Activated CD8-positive, alpha-beta T cell treated with anti-CD3 and anti-CD28 coated beads for 36 hours (primary cell): Measurements from ENCODE around the gene ATG9A. TPM values are rescaled to one million over a fixed set of nuclear protein-coding genes. Genes with fewer than 3 reads are reported as not detected.

Experiments used
- ATAC-seq: fragments of 200-7000 bp; cut with Tn5 transposase; one replicate; pipeline ENCODE4 v1.10.0; 2021; ENCODE audit warnings: mild to moderate bottlenecking, moderate library complexity
- CTCF ChIA-PET: fragments of 350-600 bp; sonication (Branson Sonifier 250); formaldehyde crosslinking; loops from one replicate; lab custom pipeline; 2021; ENCODE audit warnings: antibody characterized with exemption; lab: Charles Lee
- POLR2A ChIA-PET: fragments of 350-600 bp; sonication (Branson Sonifier 250); formaldehyde crosslinking; loops from one replicate; lab custom pipeline; 2021; ENCODE audit warnings: antibody characterized with exemption; lab: Charles Lee
- DNase-seq: peaks from one replicate; pipeline ENCODE4 v3.0.0-alpha.2; 2020
- H3K27ac Mint-ChIP-seq: one replicate; pipeline ENCODE4 v1.8.0; 2021; ENCODE audit warnings: mild to moderate bottlenecking, mixed read lengths
- H3K27me3 Mint-ChIP-seq: one replicate; pipeline ENCODE4 v1.8.0; 2021; ENCODE audit warnings: mixed read lengths
- H3K36me3 Mint-ChIP-seq: one replicate; pipeline ENCODE4 v1.8.0; 2021; ENCODE audit warnings: low read depth, mixed read lengths
- H3K4me1 Mint-ChIP-seq: one replicate; pipeline ENCODE4 v1.8.0; 2021; ENCODE audit warnings: low read depth, mixed read lengths
- H3K4me3 Mint-ChIP-seq: one replicate; pipeline ENCODE4 v1.8.0; 2021; ENCODE audit warnings: mild to moderate bottlenecking, moderate library complexity, mixed read lengths
- H3K9me3 Mint-ChIP-seq: one replicate; pipeline ENCODE4 v1.8.0; 2021; ENCODE audit warnings: mixed read lengths
- intact Hi-C: fragments of 100-400 bp; cut with micrococcal nuclease; formaldehyde crosslinking; loops from one replicate; pipeline ENCODE4 v1.10.0; 2022
- total RNA-seq, 2 experiments: library from RNA; stranded (reverse); gene quantifications; one replicate each; pipeline ENCODE4 v1.2.3, GENCODE V29; 2021
- TF ChIP-seq, protein P1 (sequence below): fragments of 200-600 bp; IDR thresholded peaks from one replicate; pipeline ENCODE4 v1.8.0; 2022; ENCODE audit warnings: antibody characterized with exemption, mild to moderate bottlenecking

The ATG9A gene
- total RNA-seq, 2 experiments from 2014 or later, result 54.8 to 58.7 TPM

DNA sequence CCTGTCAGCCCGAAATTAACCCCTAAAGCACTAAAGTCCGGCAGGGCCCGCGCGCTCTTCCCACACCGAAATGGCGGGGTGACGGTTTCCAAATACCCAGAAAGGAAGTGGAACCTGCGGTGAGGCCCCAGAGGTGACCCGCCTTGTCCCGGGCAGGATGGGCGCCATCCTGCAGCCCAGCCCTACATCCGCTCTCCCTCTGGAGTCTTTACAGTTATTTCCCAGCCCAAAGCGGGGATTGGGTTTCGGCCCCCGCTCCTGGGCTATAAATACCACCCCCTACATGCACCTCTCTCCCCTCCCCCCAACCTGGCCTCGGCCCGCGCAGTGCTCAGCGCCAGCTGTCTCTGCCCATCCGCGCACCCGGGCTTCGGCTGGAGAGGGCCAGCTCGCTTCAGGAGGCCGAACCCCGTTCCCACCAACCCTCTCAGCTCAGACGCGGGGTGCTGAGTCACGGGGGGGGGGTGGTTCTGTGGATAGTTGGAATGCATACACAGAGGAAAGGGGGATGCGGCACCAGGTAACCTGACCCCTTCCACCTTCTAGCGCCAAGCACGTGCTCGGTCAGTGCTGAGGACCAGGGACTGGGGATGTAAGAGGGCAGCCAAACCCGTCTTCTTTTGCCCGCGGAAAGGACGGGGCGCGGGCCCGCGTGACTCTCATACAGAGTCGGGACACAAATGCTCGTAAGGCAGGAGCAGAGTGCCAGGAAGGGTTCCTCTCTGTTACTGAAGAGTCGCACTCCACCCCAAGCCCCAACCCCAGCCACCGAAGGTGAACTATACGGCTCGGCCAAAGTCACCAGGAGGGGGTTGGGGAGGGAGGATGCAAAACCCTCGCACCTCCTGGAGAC, 23.7 kb upstream of the ATG9A start, which contains the start of gene TUBA4B:
Gene TUBA4B, plus strand, starts transcription at position 344 of the 853 bp plus-strand sequence. Its CDS starts 165 bp downstream, at position 509.
- Mint-ChIP-seq H3K36me3 (peaks cover 51% of the 10 kb centered on the region), H3K27me3 (no peaks in the 10 kb centered on the region), H3K4me1 (peaks cover 54% of the 10 kb centered on the region), H3K4me3 (peak within 1 kb of the TSS; percentile 77), H3K9me3 (no peaks in the 10 kb centered on the region), H3K27ac (peak within 1 kb of the TSS; percentile 94)
- ATAC-seq (peak; percentile 8), DNase-seq (peak; percentile 70)
- intact Hi-C loops, result no loop called here
- ChIA-PET POLR2A (interaction anchor here (0.6 to 19.2 kb wide), 18 partner anchors 8 to 355 kb away, joined by 3 to 239 read pairs (median 6); partner anchors contain the start of genes ABCB6, ANKZF1, ATG9A and CNPPD1), CTCF (interaction anchor here (0.9 to 10.1 kb wide), 9 partner anchors 8 to 82 kb away, joined by 3 to 132 read pairs (median 6); partner anchors contain the start of gene DNAJB2)
- TF ChIP-seq, protein P1, sequence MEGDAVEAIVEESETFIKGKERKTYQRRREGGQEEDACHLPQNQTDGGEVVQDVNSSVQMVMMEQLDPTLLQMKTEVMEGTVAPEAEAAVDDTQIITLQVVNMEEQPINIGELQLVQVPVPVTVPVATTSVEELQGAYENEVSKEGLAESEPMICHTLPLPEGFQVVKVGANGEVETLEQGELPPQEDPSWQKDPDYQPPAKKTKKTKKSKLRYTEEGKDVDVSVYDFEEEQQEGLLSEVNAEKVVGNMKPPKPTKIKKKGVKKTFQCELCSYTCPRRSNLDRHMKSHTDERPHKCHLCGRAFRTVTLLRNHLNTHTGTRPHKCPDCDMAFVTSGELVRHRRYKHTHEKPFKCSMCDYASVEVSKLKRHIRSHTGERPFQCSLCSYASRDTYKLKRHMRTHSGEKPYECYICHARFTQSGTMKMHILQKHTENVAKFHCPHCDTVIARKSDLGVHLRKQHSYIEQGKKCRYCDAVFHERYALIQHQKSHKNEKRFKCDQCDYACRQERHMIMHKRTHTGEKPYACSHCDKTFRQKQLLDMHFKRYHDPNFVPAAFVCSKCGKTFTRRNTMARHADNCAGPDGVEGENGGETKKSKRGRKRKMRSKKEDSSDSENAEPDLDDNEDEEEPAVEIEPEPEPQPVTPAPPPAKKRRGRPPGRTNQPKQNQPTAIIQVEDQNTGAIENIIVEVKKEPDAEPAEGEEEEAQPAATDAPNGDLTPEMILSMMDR, result no peak

DNA sequence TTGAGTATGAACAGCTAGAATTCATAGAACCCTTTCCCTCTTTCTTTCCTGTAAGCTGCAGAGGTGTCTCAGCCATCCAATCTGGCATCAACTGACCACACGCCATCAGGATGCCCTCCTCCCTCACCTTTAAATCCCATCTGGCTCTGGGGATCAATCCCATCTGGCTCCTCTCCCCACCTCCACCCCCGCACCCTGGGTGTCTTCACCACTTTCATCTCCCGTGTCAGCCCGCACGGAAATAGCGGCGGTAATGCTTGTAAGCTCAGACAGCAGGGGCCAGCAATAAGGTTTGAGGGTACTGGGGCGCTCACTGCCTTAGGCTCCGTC, 23.1 kb upstream of the ATG9A start:
- peak; percentile 0 for ATAC-seq
- ChIA-PET CTCF (interaction anchor here (0.9 to 10.1 kb wide), 7 partner anchors 8 to 81 kb away, joined by 3 to 132 read pairs (median 6); partner anchors contain the start of gene DNAJB2), POLR2A (interaction anchor here (0.6 to 19.2 kb wide), 14 partner anchors 7 to 149 kb away, joined by 3 to 239 read pairs (median 6); partner anchors contain the start of genes ABCB6, ANKZF1, ATG9A and DNAJB2)
- Mint-ChIP-seq H3K4me3 (peak overlapping the region; percentile 77), H3K27ac (peak overlapping the region; percentile 93), H3K4me1 (peaks cover 60% of the 10 kb centered on the region), H3K27me3 (no peaks in the 10 kb centered on the region), H3K36me3 (peaks cover 56% of the 10 kb centered on the region), H3K9me3 (no peaks in the 10 kb centered on the region)
- TF ChIP-seq, protein P1, result no peak
- intact Hi-C loops, result no loop called here
- peak; percentile 69 for DNase-seq

DNA sequence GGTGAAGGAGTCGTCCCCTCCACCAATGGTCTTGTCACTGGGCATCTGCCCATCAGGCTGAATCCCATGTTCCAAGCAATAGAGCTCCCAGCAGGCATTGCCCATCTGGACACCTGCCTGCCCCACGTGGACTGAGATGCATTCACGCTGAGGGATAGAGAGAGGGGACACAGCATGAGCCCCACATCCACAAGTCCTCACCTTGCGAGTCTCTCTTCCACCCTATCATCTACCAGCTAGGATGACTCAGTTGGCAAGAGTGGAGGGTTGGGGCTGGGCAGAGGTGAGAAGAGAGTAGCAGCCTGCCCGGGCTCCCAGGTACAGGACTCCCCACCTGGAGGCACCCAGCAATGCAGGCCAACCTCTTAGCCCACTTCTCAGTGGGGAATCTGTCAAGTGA, 22.6 kb upstream of the ATG9A start:
- H3K36me3 Mint-ChIP-seq, result peaks cover 59% of the 10 kb centered on the region
- no peak for ATAC-seq
- POLR2A ChIA-PET, result interaction anchor here (1.1 to 19.2 kb wide), 13 partner anchors 7 to 52 kb away, joined by 3 to 239 read pairs (median 6); partner anchors contain the start of genes ABCB6, ANKZF1, ATG9A and DNAJB2
- H3K9me3 Mint-ChIP-seq, result no peaks in the 10 kb centered on the region
- H3K27ac Mint-ChIP-seq, result peak overlapping the region; percentile 93
- intact Hi-C loops, result no loop called here
- H3K27me3 Mint-ChIP-seq, result no peaks in the 10 kb centered on the region
- H3K4me1 Mint-ChIP-seq, result peaks cover 65% of the 10 kb centered on the region
- peak; percentile 55 for DNase-seq
- peak overlapping the region; percentile 77 for H3K4me3 Mint-ChIP-seq
- CTCF ChIA-PET, result interaction anchor here (0.9 to 10.1 kb wide), 9 partner anchors 9 to 81 kb away, joined by 3 to 132 read pairs (median 6); partner anchors contain the start of gene DNAJB2
- TF ChIP-seq, protein P1, result no peak

DNA sequence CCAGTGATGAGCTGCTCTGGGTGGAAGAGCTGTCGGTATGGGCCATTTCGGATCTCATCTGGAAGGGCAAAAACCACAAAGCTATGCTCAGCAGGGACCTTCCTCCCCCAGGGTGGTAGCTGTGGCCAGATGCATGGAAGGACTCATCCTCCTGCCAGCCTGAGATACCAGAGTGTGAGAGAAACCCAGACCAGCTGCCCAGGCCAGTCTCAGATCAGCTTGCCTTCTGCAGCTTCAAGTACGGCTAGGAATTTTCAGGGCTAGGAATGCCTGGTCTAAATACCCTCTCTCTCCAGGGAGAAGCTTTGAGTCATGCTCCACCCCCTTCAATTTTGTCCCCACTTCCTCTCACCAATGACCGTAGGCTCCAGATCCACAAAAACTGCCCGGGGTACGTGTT, 22.2 kb upstream of the ATG9A start:
- Mint-ChIP-seq H3K36me3 (peaks cover 64% of the 10 kb centered on the region), H3K4me1 (peaks cover 69% of the 10 kb centered on the region), H3K27ac (peak overlapping the region; percentile 93), H3K27me3 (no peaks in the 10 kb centered on the region), H3K4me3 (peak overlapping the region; percentile 77), H3K9me3 (no peaks in the 10 kb centered on the region)
- intact Hi-C loops, result no loop called here
- ChIA-PET CTCF (interaction anchor here (1.3 to 10.1 kb wide), 7 partner anchors 9 to 81 kb away, joined by 3 to 132 read pairs (median 6); partner anchors contain the start of gene DNAJB2), POLR2A (interaction anchor here (1.1 to 19.2 kb wide), 9 partner anchors 9 to 48 kb away, joined by 3 to 239 read pairs (median 19); partner anchors contain the start of genes ABCB6, ANKZF1, ATG9A and DNAJB2)
- ATAC-seq (no peak), DNase-seq (no peak)
- TF ChIP-seq, protein P1, result no peak
